B cell (primary cell): ENCODE measurements around the gene KLHL6. TPM values are rescaled to one million over a fixed set of nuclear protein-coding genes. Genes with fewer than 3 reads are reported as not detected.

ENCODE experiments used
- ATAC-seq: fragments of 200-7000 bp; cut with Tn5 transposase; one replicate; pipeline ENCODE4 v1.10.0; 2021; ENCODE audit warnings: low read depth, mild to moderate bottlenecking, moderate number of reproducible peaks, moderate library complexity
- CTCF ChIA-PET: fragments of 350-600 bp; sonication (Branson Sonifier 250); formaldehyde crosslinking; loops from one replicate; lab custom pipeline; 2021; ENCODE audit warnings: antibody characterized with exemption, inconsistent platforms; lab: Charles Lee
- POLR2A ChIA-PET: fragments of 350-600 bp; sonication (Branson Sonifier 250); formaldehyde crosslinking; loops from one replicate; lab custom pipeline; 2021; ENCODE audit warnings: antibody characterized with exemption; lab: Charles Lee
- DNase-seq: peaks from one replicate; pipeline ENCODE4 v3.0.0; 2013
- H2AFZ ChIP-seq: 2 replicates; pipeline ENCODE4 v1.6.1; 2012; ENCODE audit warnings: mild to moderate bottlenecking, low read depth, low read length; ENCODE audit not compliant: insufficient read depth, poor library complexity, severe bottlenecking
- H3K27ac ChIP-seq, 2 donors: 1 replicate in 1 of 2; 2 replicates in 1 of 2; pipeline ENCODE4 v1.5.1; 2012 to 2013; ENCODE audit warnings: low read length in 2 of 2, mild to moderate bottlenecking in 2 of 2, moderate library complexity in 1 of 2
- H3K27me3 ChIP-seq, 4 experiments: fragments of 200-600 bp in 1 of 4; sonication (generic) in 1 of 4; replicated peaks in 1 of 4; 1 replicate in 2 of 4; 2 replicates in 2 of 4; pipeline versions ENCODE4 v1.6.1 to v1.7.0; 2013 to 2016; ENCODE audit warnings: low read length in 3 of 4, mild to moderate bottlenecking in 2 of 4, mixed read lengths in 1 of 4, moderate library complexity in 1 of 4; ENCODE audit not compliant: insufficient read depth in 4 of 4, control insufficient read depth in 3 of 4; ENCODE audit errors: control extremely low read depth in 1 of 4
- H3K36me3 ChIP-seq, 2 experiments: replicated peaks in 1 of 2; 1 replicate in 1 of 2; 2 replicates in 1 of 2; pipeline versions ENCODE4 v1.6.1 to v1.7.1; 2013; ENCODE audit warnings: low read length in 1 of 2; ENCODE audit not compliant: insufficient read depth in 2 of 2, control insufficient read depth in 1 of 2; ENCODE audit errors: control extremely low read depth in 1 of 2, extremely low read depth in 1 of 2
- H3K4me1 ChIP-seq, 2 donors: fragments of 200-600 bp in 1 of 2; sonication (generic) in 1 of 2; 1 replicate in 1 of 2; 2 replicates in 1 of 2; pipeline versions ENCODE4 v1.5.1 to v1.6.1; 2013 to 2017; ENCODE audit warnings: low read length in 2 of 2; ENCODE audit not compliant: control insufficient read depth in 2 of 2, insufficient read depth in 2 of 2
- H3K4me2 ChIP-seq: replicated peaks from 2 replicates; pipeline ENCODE3; 2012; ENCODE audit warnings: mild to moderate bottlenecking, low read depth, low read length; ENCODE audit not compliant: poor library complexity, severe bottlenecking
- H3K4me3 ChIP-seq, 5 experiments: fragments of 200-600 bp in 1 of 5; sonication (generic) in 1 of 5; 1 replicate in 3 of 5; 2 replicates in 2 of 5; pipeline versions ENCODE4 v1.5.1 to v1.7.0; 2011 to 2016; ENCODE audit warnings: low read length in 4 of 5, mild to moderate bottlenecking in 4 of 5, low read depth in 2 of 5, control low read depth in 1 of 5, moderate library complexity in 1 of 5; ENCODE audit not compliant: insufficient read depth in 1 of 5; ENCODE audit errors: control extremely low read depth in 1 of 5, extremely low read depth in 1 of 5
- H3K79me2 ChIP-seq: fragments of 200-600 bp; sonication (generic); one replicate; pipeline ENCODE4 v1.6.0; 2016; ENCODE audit warnings: low read length; ENCODE audit not compliant: control insufficient read depth, insufficient read depth
- H3K9ac ChIP-seq: fragments of 200-600 bp; sonication (generic); 2 replicates; pipeline ENCODE4 v1.6.1; 2017; ENCODE audit warnings: mild to moderate bottlenecking, low read length, moderate library complexity
- H3K9me3 ChIP-seq, 3 donors: one replicate each; pipeline versions ENCODE4 v1.6.1 to v1.7.1; 2013; ENCODE audit warnings: low read length in 2 of 3; ENCODE audit not compliant: control insufficient read depth in 2 of 3, insufficient read depth in 1 of 3; ENCODE audit errors: control extremely low read depth in 1 of 3
- H4K20me1 ChIP-seq: 2 replicates; pipeline ENCODE4 v1.6.0; 2012; ENCODE audit warnings: mild to moderate bottlenecking, low read length; ENCODE audit not compliant: insufficient read depth, control insufficient read depth, poor library complexity, severe bottlenecking
- H3K27ac Mint-ChIP-seq: one replicate; pipeline ENCODE4 v1.8.0; 2021; ENCODE audit warnings: mixed read lengths
- H3K27me3 Mint-ChIP-seq: one replicate; pipeline ENCODE4 v1.8.0; 2021; ENCODE audit warnings: mixed read lengths
- H3K4me1 Mint-ChIP-seq: one replicate; pipeline ENCODE4 v1.8.0; 2021; ENCODE audit warnings: mixed read lengths
- H3K4me3 Mint-ChIP-seq: one replicate; pipeline ENCODE4 v1.8.0; 2021; ENCODE audit warnings: mixed read lengths
- H3K9me3 Mint-ChIP-seq: one replicate; pipeline ENCODE4 v1.8.0; 2022; ENCODE audit warnings: mixed read lengths; ENCODE audit not compliant: insufficient read depth
- EZH2 ChIP-seq: IDR thresholded peaks from 2 replicates; pipeline ENCODE4 v1.6.1; 2012; ENCODE audit warnings: borderline replicate concordance, low read depth, mild to moderate bottlenecking, moderate library complexity, low read length; ENCODE audit not compliant: insufficient read depth, poor library complexity, severe bottlenecking
- WGBS: methylation state at CpG from one replicate; pipeline ENCODE4 v1.1.5; 2013; ENCODE audit warnings: missing lambda C conversion rate; ENCODE audit not compliant: insufficient coverage; 5-methylcytosine and 5-hydroxymethylcytosine counted together
- intact Hi-C: fragments of 100-400 bp; cut with micrococcal nuclease; formaldehyde crosslinking; loops from one replicate; pipeline ENCODE4 v1.10.0; 2022
- polyA plus RNA-seq: library from polyadenylated mRNA; depleted of rRNA; stranded (reverse); fragments of >200 nt; gene quantifications from 2 replicates; pipeline ENCODE4 v1.2.3, GENCODE V29; 2012
- total RNA-seq, 2 donors: library from RNA; stranded (reverse); fragments of 120-200 nt in 1 of 2; gene quantifications; 1 replicate in 1 of 2; 2 replicates in 1 of 2; pipeline versions ENCODE4 v1.2.3 to v1.2.4, GENCODE V29; 2013 to 2022
- TF ChIP-seq, protein P1 (sequence below): fragments of 200-600 bp; IDR thresholded peaks from one replicate; pipeline ENCODE4 v1.8.0; 2022; ENCODE audit warnings: antibody characterized with exemption, mild to moderate bottlenecking

Gene KLHL6
- total and polyA plus RNA-seq, 2 donors (not counting 1 experiment from before 2014, with no cell fraction given), result 29.6 to 69.7 TPM

DNA sequence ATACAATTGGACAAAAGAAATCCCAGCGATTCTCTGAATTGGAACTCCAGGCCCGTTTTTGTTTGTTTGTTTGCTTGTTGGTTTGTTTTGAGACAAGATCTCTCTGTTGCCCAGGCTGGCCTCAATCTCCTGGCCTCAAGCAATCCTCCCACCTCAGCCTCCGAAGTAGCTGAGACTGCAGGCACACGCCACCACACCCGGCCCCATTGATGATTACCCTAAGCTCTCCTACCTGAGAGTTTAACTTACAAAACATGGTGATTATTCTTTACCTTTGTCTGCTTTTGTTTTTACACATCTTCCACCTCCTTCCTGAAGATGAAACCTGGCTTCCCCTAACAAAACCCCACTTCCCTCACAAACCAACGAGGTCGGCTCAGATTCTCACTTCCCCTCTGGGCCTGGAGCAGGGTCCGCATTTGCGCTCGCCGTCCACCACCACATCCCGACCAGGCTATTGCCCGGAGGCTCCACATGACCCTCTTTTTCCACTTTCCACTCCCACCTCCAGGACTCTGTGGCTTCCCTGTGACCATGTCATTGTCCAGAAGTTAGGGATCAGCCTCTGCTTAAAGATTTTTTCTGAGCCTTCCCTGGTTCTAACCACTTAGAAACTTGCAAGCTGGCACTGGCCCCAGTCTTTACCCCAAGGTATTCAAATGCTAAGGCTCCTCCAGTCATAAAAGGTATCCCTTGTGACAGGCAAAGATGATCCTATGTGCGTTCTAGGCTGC, 14.8 kb downstream of the KLHL6 start:
- WGBS, result 30% methylated on average over 13 of the region's 14 CpGs
- Histone ChIP-seq H3K4me3 (peak overlapping the region in 3 of 5 experiments; percentile 24 to 38 (median 29)), H3K36me3 (peaks cover 0 to 2% of the 10 kb centered on the region in 2 experiments), H3K9me3 (no peaks in the 10 kb centered on the region), H2AFZ (peak overlapping the region; percentile 17), H3K4me2 (peak overlapping the region; percentile 54), H3K9ac (peak overlapping the region; percentile 2), H3K27ac (peak overlapping the region; percentile 64 to 75), H4K20me1 (peaks cover 86% of the 10 kb centered on the region), H3K27me3 (no peaks in the 10 kb centered on the region), H3K4me1 (peaks cover 72 to 94% of the 10 kb centered on the region in 2 donors), H3K79me2 (peaks cover 93% of the 10 kb centered on the region)
- peak overlapping the region; percentile 80 for H3K4me3 Mint-ChIP-seq
- POLR2A ChIA-PET, result interaction anchor here (0.6 to 2.4 kb wide), 6 partner anchors 12 to 174 kb away, joined by 3 to 11 read pairs (median 5); partner anchors contain the start of gene KLHL6
- intact Hi-C loops, result loop anchor here (1.0 to 2.0 kb wide), 3 partner anchors 15 to 96 kb away; partner anchors contain the start of gene KLHL6
- ATAC-seq (peak; percentile 50), DNase-seq (peak; percentile 77)
- peak overlapping the region; percentile 94 for H3K27ac Mint-ChIP-seq
- no peaks in the 10 kb centered on the region for H3K27me3 Mint-ChIP-seq
- CTCF ChIA-PET, result interaction anchor here (0.8 to 3.4 kb wide), 6 partner anchors 11 to 104 kb away, joined by 3 to 19 read pairs (median 4); no protein-coding TSS in a partner anchor
- peaks cover 94% of the 10 kb centered on the region for H3K4me1 Mint-ChIP-seq
- TF ChIP-seq, protein P1, sequence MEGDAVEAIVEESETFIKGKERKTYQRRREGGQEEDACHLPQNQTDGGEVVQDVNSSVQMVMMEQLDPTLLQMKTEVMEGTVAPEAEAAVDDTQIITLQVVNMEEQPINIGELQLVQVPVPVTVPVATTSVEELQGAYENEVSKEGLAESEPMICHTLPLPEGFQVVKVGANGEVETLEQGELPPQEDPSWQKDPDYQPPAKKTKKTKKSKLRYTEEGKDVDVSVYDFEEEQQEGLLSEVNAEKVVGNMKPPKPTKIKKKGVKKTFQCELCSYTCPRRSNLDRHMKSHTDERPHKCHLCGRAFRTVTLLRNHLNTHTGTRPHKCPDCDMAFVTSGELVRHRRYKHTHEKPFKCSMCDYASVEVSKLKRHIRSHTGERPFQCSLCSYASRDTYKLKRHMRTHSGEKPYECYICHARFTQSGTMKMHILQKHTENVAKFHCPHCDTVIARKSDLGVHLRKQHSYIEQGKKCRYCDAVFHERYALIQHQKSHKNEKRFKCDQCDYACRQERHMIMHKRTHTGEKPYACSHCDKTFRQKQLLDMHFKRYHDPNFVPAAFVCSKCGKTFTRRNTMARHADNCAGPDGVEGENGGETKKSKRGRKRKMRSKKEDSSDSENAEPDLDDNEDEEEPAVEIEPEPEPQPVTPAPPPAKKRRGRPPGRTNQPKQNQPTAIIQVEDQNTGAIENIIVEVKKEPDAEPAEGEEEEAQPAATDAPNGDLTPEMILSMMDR, result no peak
- TF ChIP-seq EZH2, result no peak
- no peaks in the 10 kb centered on the region for H3K9me3 Mint-ChIP-seq

DNA sequence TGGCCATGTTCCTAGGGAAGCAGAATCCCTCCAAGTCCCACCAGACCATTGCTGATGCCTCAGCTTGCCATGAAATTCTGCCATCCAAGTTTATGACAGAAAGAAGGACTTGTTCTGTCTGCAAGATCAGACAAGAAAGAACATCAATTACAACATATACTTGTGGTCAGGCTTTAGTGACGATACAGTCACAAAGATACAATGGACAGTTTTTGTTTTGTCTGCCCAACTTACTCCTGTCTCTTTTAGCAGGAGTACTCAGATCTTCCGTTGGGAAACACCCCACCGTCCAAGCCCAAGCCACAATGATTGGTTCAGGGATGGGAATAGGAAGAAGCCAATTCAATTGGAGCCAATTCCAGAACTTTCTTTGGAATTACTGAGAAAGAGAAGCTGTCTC, 15.7 kb downstream of the KLHL6 start:
- H3K4me1 Mint-ChIP-seq, result peaks cover 93% of the 10 kb centered on the region
- Histone ChIP-seq H3K27ac (peak overlapping the region; percentile 64 to 75), H3K27me3 (no peaks in the 10 kb centered on the region), H3K4me3 (peak overlapping the region in 1 of 5 experiments; percentile 38), H3K9me3 (no peaks in the 10 kb centered on the region), H3K9ac (no peak overlapping the region), H3K36me3 (peaks cover 0 to 2% of the 10 kb centered on the region in 2 experiments), H3K79me2 (peaks cover 93% of the 10 kb centered on the region), H2AFZ (no peak overlapping the region), H4K20me1 (peaks cover 80% of the 10 kb centered on the region), H3K4me2 (peak overlapping the region; percentile 54), H3K4me1 (peaks cover 78 to 93% of the 10 kb centered on the region in 2 donors)
- 94% methylated on average over 3 of the region's 3 CpGs for WGBS
- H3K9me3 Mint-ChIP-seq, result no peaks in the 10 kb centered on the region
- H3K27ac Mint-ChIP-seq, result peak overlapping the region; percentile 94
- intact Hi-C loops, result loop anchor here (2.0 kb wide), 1 partner anchor 29 kb away; no protein-coding TSS in a partner anchor
- H3K4me3 Mint-ChIP-seq, result peak overlapping the region; percentile 80
- ATAC-seq (no peak), DNase-seq (no peak)
- no peaks in the 10 kb centered on the region for H3K27me3 Mint-ChIP-seq
- ChIA-PET CTCF (no interaction called here), POLR2A (interaction anchor here (2.3 to 2.4 kb wide), 2 partner anchors 12 to 16 kb away, joined by 6 to 10 read pairs; partner anchors contain the start of gene KLHL6)
- TF ChIP-seq EZH2, result no peak
- TF ChIP-seq, protein P1, result no peak
